Suprapubic skin (tissue), 3 donors: ENCODE results near the gene EPB41L5.

Experiments used
- EP300 ChIP-seq: sonication (generic); formaldehyde crosslinking; IDR thresholded peaks from one replicate; pipeline ENCODE4 v1.6.1; 2017; ENCODE audit warnings: antibody characterized with exemption
- POLR2A ChIP-seq, 2 donors: fragments of 450-650 bp; IDR thresholded peaks; one replicate each; pipeline ENCODE4 v1.6.1; 2017; ENCODE audit warnings: antibody characterized with exemption in 2 of 2, mild to moderate bottlenecking in 2 of 2, moderate library complexity in 2 of 2
- TF ChIP-seq, protein P1 (sequence below), 2 donors: fragments of 200-600 bp in 1 of 2; fragments of 450-650 bp in 1 of 2; sonication (generic) in 1 of 2; IDR thresholded peaks; one replicate each; pipeline ENCODE4 v1.5.1; 2016 to 2019; ENCODE audit warnings: antibody characterized with exemption in 2 of 2, mild to moderate bottlenecking in 1 of 2, moderate library complexity in 1 of 2

DNA sequence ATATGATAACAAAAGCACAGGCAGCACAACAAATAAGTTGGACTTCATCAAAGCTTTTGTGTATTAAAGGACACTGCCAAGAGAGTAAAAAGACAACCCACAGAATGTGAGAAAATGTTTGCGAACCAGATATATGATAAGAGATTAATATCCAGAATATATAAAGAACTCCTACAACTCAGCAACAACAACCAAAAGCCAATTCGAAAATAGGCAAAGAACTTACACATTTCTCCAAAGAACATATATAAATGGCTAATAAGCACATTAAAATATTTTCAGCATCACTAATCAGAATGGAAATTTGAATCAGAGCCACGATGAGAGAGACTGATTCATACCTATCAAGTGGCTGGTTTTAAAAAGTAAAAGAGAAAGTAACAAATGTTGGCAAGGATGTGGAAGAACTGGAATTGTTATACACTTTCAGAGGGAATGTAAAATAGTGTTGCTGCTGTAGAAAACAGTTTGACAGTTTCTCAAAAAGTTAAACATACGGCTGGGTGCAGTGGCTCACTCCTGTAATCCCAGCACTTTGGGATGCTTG lies 25.2 kb downstream of the EPB41L5 start:
- TF ChIP-seq, protein P1, sequence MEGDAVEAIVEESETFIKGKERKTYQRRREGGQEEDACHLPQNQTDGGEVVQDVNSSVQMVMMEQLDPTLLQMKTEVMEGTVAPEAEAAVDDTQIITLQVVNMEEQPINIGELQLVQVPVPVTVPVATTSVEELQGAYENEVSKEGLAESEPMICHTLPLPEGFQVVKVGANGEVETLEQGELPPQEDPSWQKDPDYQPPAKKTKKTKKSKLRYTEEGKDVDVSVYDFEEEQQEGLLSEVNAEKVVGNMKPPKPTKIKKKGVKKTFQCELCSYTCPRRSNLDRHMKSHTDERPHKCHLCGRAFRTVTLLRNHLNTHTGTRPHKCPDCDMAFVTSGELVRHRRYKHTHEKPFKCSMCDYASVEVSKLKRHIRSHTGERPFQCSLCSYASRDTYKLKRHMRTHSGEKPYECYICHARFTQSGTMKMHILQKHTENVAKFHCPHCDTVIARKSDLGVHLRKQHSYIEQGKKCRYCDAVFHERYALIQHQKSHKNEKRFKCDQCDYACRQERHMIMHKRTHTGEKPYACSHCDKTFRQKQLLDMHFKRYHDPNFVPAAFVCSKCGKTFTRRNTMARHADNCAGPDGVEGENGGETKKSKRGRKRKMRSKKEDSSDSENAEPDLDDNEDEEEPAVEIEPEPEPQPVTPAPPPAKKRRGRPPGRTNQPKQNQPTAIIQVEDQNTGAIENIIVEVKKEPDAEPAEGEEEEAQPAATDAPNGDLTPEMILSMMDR (IDR thresholded peaks at IDR 0.05) = no peak
- TF ChIP-seq POLR2A (IDR thresholded peaks at IDR 0.05) (no peak), EP300 (no peak)
